COR-L47 (cell line): ENCODE measurements around the gene TMEM147.
"Not testable (repeated sequence)": the region's sequence is repeated elsewhere in the genome, so short reads cannot be mapped to it uniquely, and the experiment has no call there.

ENCODE experiments used
- DNase-seq: peaks from one replicate; lab custom pipeline; 2025; lab: John Stamatoyannopoulos, UW

TMEM147 gene

GRCh38 chr19:35563207-35563829, 17.9 kb downstream of the TMEM147 start, which contains the start of gene ATP4A:
Gene ATP4A (minus strand): TSS chr19:35563658. CDS start chr19:35563629, 29 bp downstream.
- no peak for DNase-seq

- DNase-seq = no peak
These were observed 19.8 kb downstream of the TMEM147 start for GRCh38 chr19:35565016-35565856.

- no peak for DNase-seq
These were observed 21.3 kb downstream of the TMEM147 start for GRCh38 chr19:35566738-35567137.

- no peak for DNase-seq
These were observed 23.9 kb downstream of the TMEM147 start for GRCh38 chr19:35569281-35569781.

- DNase-seq = no peak
These were observed 26.1 kb downstream of the TMEM147 start for GRCh38 chr19:35571406-35571965.

GRCh38 chr19:35577918-35578317, 32.5 kb downstream of the TMEM147 start:
- no peak for DNase-seq

- DNase-seq = no peak
These were observed 33.3 kb downstream of the TMEM147 start for GRCh38 chr19:35578707-35579106.

GRCh38 chr19:35582760-35583159, 37.3 kb downstream of the TMEM147 start:
- DNase-seq = no peak

GRCh38 chr19:35585848-35586247, 40.4 kb downstream of the TMEM147 start, which contains the start of gene PMIS2:
Gene PMIS2 (plus strand): TSS chr19:35586173. CDS start chr19:35586260, 87 bp downstream.
- no peak for DNase-seq

- no peak for DNase-seq
These were observed 41.9 kb downstream of the TMEM147 start for GRCh38 chr19:35587321-35587720.

GRCh38 chr19:35590875-35591274, 45.4 kb downstream of the TMEM147 start:
- no peak for DNase-seq

GRCh38 chr19:35592226-35592625, 46.8 kb downstream of the TMEM147 start:
- DNase-seq = peak; percentile 13

GRCh38 chr19:35595026-35595425, 49.6 kb downstream of the TMEM147 start:
- DNase-seq = not testable (repeated sequence)

GRCh38 chr19:35595928-35596327, 50.5 kb downstream of the TMEM147 start:
- DNase-seq = no peak

- no peak for DNase-seq
These were observed 51.1 kb downstream of the TMEM147 start for GRCh38 chr19:35596366-35596999.
